ENCODE results near the gene ADAMTSL1. TPM values are rescaled to one million over a fixed set of nuclear protein-coding genes. Genes with fewer than 3 reads are reported as not detected.

ADAMTSL1 gene
- total and polyA plus RNA-seq, 2 of the 8 experiments (the other 6 are each of a cell fraction or from before 2014, with no cell fraction given): 0.84 to 1.1 TPM

GRCh38 chr9:18673179-18673578, 199.2 kb downstream of the ADAMTSL1 start (continued):
- no peak for TF ChIP-seq RFX5 (IDR thresholded peaks at IDR 0.05; ENCODE audit: borderline replicate concordance, low read depth, low read length)
- no peak for TF ChIP-seq CBX8 (IDR thresholded peaks at IDR 0.05; ENCODE audit: borderline replicate concordance, low read depth, low read length)

Measured in H1 (cell line).